Stimulated activated CD4-positive, alpha-beta T cell treated with anti-CD3 and anti-CD28 coated beads, TNF-alpha, amount 100 ng/mL, for 4 hours (primary cell): ENCODE data around the gene ZNF322.

Source experiments
- DNase-seq, 3 experiments: peaks; one replicate each; pipeline ENCODE4 v3.0.0-alpha.2; 2020; ENCODE audit warnings: low read depth in 3 of 3

Gene ZNF322

GRCh38 chr6:26588965-26589364 is 70.6 kb downstream of the ZNF322 start:
- no peak for DNase-seq
